Esophagus squamous epithelium (tissue), 4 donors: ENCODE data around the gene HCRT.

Source experiments
- CTCF ChIP-seq, 6 experiments: fragments of 450-650 bp in 4 of 6; fragments of 200-600 bp in 2 of 6; sonication (generic) in 2 of 6; IDR thresholded peaks; one replicate each; pipeline ENCODE4 v1.5.1; 2016 to 2019; ENCODE audit warnings: antibody characterized with exemption in 6 of 6, mild to moderate bottlenecking in 4 of 6, moderate library complexity in 4 of 6
- POLR2A ChIP-seq, 4 donors: fragments of 450-650 bp; IDR thresholded peaks; one replicate each; pipeline ENCODE4 v1.6.1; 2017; ENCODE audit warnings: antibody characterized with exemption in 4 of 4, mild to moderate bottlenecking in 4 of 4, moderate library complexity in 3 of 4

GRCh38 chr17:42210046-42210445 lies 24.8 kb upstream of the HCRT start:
- TF ChIP-seq CTCF (IDR thresholded peaks at IDR 0.05): no peak
- no peak for TF ChIP-seq POLR2A (IDR thresholded peaks at IDR 0.05)
